Right ventricle myocardium superior (tissue), 1 donor: ENCODE data around the gene MB. TPM values are rescaled to one million over a fixed set of nuclear protein-coding genes. Genes with fewer than 3 reads are reported as not detected.

Experiments used
- ATAC-seq: fragments of 200-7000 bp; cut with Tn5 transposase; one replicate; pipeline ENCODE4 v1.9.1; 2020; ENCODE audit warnings: mild to moderate bottlenecking; ENCODE audit not compliant: poor library complexity
- DNase-seq: peaks from one replicate; pipeline ENCODE4 v3.0.0-alpha.2; 2020
- intact Hi-C: fragments of 100-400 bp; cut with DNase I; formaldehyde crosslinking; loops from one replicate; pipeline ENCODE4 v1.11.2; 2022
- total RNA-seq: library from RNA; stranded (reverse); fragmentation: NEBNext Ultra II Directional; extraction: Animal tissue kit (Norgen Biotek cat#: 25700); gene quantifications from one replicate; pipeline ENCODE4 v1.2.1, GENCODE V29; 2021
- donor health status: DM: no; HTN: yes; CAD: no; lungs with severe emphysema.

MB gene
- total RNA-seq, 1 donor from 2014 or later: 19,506 TPM

- ATAC-seq (no peak), DNase-seq (no peak)
- intact Hi-C loops: no loop called here
Observed at GRCh38 chr22:35568751-35569739, 48.1 kb downstream of the MB start.

GRCh38 chr22:35567351-35568141 lies 49.6 kb downstream of the MB start:
- peak; percentile 31 for ATAC-seq

GRCh38 chr22:35564975-35565867 lies 51.9 kb downstream of the MB start:
- ATAC-seq (no peak), DNase-seq (no peak)
- intact Hi-C loops: no loop called here

More at GRCh38 chr22:35567351-35568141, 49.6 kb downstream of the MB start:
- intact Hi-C loops: no loop called here
- peak; percentile 63 for DNase-seq

DNA sequence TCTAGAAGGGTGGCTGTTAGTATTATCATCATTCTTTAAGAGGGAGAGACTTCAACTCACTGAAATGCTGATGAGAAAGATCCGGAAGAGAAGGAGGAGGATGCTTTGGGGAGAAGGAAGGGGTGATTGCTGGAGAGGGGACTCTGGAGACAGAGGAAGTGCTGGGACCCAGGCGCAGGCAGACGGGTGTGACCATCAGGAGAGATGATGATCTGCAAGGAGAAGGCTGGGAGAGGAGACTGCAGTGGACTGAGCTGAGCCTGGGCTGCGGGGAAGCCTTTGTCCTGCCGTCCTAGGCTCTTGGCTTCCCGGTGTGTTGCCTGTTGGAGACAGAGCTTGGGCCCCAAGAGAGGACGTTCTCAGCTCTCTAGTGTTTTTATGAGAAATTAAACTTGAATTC lies 53.9 kb downstream of the MB start:
- intact Hi-C loops: no loop called here
- ATAC-seq (no peak), DNase-seq (no peak)

GRCh38 chr22:35561796-35562526 lies 55.2 kb downstream of the MB start:
- intact Hi-C loops: no loop called here
- DNase-seq (no peak), ATAC-seq (no peak)

GRCh38 chr22:35560824-35561223 lies 56.3 kb downstream of the MB start:
- intact Hi-C loops: no loop called here
- DNase-seq (no peak), ATAC-seq (no peak)

GRCh38 chr22:35560366-35560765 lies 56.8 kb downstream of the MB start:
- DNase-seq: no peak
- intact Hi-C loops: no loop called here
- ATAC-seq: no peak

- DNase-seq (no peak), ATAC-seq (no peak)
- intact Hi-C loops: no loop called here
Observed at GRCh38 chr22:35559354-35560005, 57.6 kb downstream of the MB start.

DNA sequence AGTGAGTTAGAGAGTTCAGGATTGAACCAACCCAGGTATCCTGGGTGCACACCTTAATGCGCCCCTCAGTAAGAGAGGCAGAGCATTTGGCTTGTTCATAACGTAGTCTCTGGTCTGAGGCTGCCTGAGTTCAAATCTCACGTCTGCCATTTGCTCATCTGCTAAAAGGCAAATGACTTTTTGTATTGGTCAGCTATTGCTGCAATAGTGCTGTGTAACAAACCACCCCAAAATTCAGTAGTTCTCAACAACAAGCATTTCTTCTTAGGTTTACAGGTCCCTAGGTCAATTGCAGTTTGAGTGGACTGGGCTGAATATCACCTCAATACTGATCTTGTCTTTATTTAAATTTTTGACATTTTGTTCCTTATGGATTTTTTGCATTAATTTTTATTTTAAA lies 58.4 kb downstream of the MB start:
- intact Hi-C loops: no loop called here
- ATAC-seq (no peak), DNase-seq (no peak)

DNA sequence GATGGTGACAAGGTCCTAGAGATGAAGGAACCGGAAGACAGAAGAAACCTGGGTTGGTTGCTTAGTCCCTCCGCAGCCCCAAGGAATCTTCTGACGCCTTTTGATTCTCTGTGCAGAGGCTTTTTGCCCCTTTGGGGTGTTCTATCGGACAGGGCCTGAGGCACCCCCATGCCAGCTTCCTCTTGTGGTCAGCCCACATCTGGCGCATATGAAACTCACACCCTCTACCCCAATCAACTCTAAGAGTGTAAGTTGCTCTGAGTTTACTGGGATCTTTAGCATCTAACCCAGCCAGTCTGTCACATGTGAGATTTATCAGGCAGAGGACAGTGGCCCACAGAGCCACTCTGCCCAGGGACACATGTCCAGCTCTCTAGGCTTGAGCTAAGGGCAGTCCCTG lies 59.1 kb downstream of the MB start:
- ATAC-seq (no peak), DNase-seq (no peak)
- intact Hi-C loops: no loop called here

Other genes with a start within 250 kb of the MB start
- gene HMOX1, start 236.2 kb downstream of the MB start, total RNA-seq: 4.8 TPM
- 10.2 TPM for gene MCM5, start 217.2 kb downstream of the MB start, total RNA-seq
- gene RASD2, start 76.5 kb downstream of the MB start, total RNA-seq: 9.4 TPM
- 4.7 TPM for gene APOL6, start 31.1 kb upstream of the MB start, total RNA-seq
- gene APOL5, start 100.5 kb upstream of the MB start, total RNA-seq: not detected